HG02981 (cell line): ENCODE results near the gene IRX2.

Experiments used
- ATAC-seq: cut with Tn5 transposase; IDR thresholded peaks from one replicate; pipeline ENCODE4 v1.9.1; 2021; ENCODE audit warnings: mild to moderate bottlenecking, moderate library complexity; ENCODE audit not compliant: unreplicated experiment

Gene IRX2

GRCh38 chr5:2756211-2757152, 5.0 kb upstream of the IRX2 start:
- ATAC-seq: no peak

- ATAC-seq: no peak
Measured at GRCh38 chr5:2755681-2756171, 4.2 kb upstream of the IRX2 start.

DNA sequence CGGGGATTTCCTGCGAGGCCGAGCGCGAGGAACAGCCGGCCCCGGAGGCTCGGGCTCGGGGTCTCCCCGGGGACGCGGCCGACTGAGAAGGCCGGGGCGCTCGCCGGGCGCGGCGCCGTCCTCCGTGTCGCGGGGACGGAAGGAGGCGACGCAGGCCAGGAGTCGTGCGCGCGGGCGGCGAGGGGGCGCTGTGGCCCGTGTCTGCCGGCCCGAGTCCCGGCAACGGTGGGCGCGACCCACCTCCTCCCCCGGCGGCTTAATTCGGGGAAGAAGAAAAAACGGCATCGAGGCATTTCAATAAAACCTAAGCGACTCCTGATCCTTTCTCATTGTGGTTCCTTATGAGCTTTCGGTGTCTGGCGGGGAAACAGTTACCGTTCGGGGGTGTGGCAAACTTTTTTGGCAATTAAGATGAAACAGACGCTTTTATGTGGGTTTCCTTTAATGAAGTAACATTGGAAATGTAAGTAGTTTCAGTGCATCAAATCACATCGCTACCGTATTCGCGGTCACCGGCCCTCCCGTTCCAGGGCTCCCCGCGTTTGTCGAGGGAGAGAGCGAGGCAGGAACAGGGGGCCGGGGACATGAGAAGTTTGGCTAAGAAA, 3.7 kb upstream of the IRX2 start:
- no peak for ATAC-seq

GRCh38 chr5:2754581-2755075, 3.2 kb upstream of the IRX2 start:
- ATAC-seq: no peak

DNA sequence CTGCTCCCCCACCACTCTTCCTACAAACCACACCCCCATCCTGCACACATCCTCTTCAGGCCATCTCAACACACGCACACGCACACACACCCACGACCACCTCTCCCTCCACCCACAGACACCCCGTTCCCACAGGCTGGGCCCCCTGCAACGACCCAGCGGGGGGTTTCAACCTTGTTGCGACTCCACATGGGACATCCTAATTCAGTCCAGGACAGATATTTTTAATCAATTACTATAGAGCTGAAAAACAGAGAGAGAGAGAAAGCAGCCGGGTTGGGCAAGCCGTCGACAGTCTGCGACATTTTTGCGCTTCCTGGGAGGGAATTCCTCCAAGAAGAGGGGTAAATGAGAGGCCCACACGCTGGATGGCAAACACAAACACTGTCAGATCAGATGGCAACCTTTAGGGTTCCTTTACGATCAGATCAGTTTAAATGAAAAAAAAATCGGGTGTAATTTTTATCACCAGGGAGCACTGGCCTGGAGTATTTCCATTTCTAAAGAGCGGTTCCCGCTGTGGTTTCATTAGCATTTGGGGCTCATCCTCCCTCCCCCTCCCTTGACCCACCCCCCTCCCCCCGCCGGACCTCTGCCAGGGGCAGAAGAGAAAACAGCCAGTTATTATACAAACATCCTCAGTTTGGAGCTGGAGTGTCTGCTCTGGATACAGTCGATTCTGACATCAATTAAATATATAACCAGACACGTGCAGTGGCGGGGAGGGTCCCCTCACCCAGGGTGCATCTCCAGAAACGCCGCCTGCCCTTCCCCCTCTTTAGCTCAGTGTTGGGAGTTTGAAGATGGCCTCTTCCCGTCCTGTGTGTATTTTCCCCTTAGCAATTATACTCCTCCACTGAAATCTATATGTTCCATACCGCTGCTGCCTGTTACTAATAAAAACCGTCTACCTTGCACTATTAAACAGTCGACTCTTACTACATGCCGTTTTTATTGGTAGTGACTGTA, 2.3 kb upstream of the IRX2 start:
- ATAC-seq: no peak

GRCh38 chr5:2752821-2753439, 1.5 kb upstream of the IRX2 start:
- no peak for ATAC-seq

- no peak for ATAC-seq
Measured at GRCh38 chr5:2752059-2752820, 763 bp upstream of the IRX2 start.

GRCh38 chr5:2750758-2751464, 566 bp downstream of the IRX2 start:
- no peak for ATAC-seq

DNA sequence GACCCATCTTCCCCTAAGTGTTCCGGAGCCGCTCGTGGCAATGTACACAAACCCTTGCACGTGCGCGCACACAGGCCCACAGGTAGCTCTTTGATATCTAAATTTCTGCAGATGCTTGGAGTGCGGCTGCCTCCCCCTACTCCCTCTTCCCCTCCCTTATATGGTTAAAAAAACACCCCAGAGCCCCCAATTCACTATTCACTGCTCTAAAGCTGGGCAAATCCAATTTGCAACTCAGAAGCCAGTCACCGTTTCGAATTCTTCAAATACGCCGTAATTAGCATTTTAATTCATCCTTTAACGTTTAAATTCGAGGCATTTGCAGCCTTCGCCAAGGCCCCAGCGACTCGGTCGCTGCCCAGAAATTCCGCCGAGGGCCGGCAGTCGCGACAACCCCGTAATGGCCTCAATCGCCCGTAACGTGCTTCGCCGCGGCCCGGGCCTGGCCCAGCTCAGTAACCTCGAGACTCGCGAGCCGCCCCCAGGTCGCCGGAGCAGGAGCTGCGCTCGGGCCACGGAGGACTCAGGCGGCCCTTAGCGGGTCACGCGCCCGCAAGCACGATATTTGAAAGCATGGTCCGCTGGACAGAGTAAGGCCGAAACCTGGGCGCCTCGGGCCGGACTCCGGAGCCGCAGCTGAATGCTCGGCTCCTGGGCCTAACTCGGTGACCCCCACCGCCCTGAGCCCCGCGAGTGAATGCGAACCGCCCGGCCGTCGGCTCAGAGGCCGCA, 1.3 kb downstream of the IRX2 start:
- ATAC-seq: no peak

GRCh38 chr5:2749514-2750025, 1.9 kb downstream of the IRX2 start:
- no peak for ATAC-seq

DNA sequence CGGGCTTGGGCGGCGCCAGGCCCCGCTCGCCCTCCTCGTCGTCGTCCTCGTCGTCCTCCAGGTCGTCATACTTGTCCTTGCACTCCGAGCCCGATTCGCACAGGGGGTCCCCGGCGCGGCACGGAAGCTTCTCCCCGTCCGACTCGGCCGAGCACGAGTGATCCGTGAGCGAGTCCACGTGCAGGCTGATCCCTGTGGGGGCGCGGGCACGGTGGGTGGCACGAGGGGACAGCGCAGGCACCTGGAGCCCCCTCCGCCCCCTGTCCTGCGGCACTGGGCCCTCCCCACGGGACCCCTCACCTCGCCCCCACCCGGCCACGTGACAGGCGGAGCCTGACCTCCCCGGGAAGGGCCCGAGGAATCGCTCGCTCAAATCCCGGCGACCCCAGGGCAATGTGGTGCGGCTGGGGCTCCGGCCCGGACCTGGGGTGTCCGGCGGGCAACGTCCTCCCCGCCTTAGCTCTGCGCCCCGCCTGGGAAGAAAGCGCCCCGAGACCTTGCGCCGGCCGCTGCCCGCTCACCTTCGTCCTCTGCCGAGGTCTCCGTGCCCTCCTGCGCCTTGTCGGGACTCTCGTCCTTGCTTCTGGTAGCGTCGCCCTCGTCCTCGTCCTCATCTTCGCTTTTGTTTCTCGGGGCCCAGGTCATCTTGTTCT, 2.5 kb downstream of the IRX2 start:
- no peak for ATAC-seq

DNA sequence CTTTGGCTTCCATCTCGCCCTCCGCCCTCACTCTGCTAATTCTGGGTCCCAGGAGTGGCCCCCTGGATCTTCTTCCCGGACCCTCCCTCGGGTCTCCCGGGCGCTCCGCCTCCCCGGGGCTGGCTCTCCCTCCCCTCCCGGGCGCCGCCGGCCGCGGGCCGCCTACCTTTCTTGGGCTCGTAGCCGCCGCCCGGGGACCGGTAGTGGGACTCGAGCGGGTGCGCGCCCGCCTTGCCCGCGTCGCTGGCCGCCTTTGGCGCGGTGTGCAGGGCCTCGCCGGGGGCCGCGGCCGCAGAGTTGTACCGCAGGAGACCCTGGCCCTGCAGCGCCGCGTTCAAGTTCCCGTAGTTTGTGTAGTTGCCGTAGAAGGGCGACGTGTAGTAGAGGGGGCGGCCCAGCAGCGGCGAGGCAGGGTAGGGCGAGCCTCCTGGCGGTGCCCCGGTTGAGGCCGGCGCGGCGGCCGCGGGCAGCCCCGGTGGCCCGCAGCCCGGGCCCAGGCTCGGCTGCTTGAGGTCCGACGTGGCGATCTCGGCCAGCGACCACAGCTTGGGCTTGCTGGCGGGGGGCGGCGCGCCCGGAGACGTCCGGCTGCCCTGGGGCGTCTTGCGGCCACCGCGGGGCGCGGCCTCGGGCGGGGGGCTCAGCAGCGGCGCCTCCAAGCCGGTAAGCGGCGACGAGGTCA, 3.2 kb downstream of the IRX2 start:
- ATAC-seq: no peak

GRCh38 chr5:2747363-2748162, 3.9 kb downstream of the IRX2 start:
- ATAC-seq: no peak

- no peak for ATAC-seq
Measured at GRCh38 chr5:2746561-2747032, 4.9 kb downstream of the IRX2 start.

GRCh38 chr5:2744485-2744884, 7.0 kb downstream of the IRX2 start:
- ATAC-seq: no peak
